ENCODE measurements around the gene MGAT4C.
"Not testable (repeated sequence)": the region's sequence is repeated elsewhere in the genome, so short reads cannot be mapped to it uniquely, and the experiment has no call there.

Gene MGAT4C

DNA sequence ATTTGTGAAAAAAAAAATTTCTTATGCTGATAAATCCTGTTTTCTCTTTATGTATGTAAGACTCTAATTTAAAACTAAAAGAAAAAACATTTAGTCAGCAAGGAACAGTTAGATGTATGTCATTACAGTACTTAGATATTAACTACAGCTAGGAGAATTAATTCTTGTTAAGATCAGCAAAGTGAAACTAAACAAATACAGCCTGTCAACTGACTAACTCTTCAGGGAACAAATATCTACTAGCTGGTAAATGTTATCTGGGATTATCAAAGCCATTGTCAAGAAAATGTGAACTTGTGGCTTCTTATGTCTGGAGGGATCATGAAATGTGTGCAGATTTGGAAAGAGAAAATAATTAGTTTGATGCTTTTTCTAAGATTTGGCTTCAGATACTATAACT is 27.5 kb downstream of the MGAT4C start:
- FAIRE-seq: no peak

DNA sequence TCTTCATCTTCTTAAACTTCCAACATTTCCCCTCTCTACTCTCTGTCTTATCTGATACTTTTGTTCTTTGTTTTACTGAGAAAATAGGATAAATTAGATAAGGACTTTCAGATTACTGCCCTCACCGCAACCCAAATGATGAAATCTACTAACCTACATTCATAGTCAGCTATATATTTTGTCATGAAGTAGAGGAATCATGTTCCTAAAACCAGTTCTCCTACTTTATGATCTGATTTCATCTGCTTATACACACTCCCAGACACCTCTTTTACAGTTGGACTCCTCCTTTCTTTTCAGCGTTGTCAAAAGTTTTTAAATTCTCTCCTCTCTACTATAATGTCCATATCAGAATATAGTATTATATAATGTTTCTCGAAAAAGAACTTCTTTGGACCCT is 29.7 kb downstream of the MGAT4C start:
- no peak for FAIRE-seq

DNA sequence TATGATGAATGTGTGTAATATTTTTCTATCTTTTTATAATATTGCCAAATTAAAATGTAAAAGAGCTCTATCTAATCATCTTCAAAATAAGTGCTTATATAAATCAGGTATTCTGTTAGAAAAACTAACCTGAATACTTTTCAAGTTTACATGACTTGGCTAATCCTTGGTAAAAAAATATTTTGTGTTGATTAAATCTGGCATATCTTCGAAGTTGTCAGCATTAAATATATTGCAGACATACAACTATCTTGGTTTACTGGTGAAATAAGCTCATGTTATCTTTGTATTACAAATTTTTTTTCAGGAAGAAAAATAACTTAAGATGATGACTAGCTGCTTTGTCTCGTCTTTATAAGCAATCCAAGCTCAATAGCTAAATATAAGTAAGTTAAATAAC is 39.6 kb downstream of the MGAT4C start:
- no peak for FAIRE-seq

DNA sequence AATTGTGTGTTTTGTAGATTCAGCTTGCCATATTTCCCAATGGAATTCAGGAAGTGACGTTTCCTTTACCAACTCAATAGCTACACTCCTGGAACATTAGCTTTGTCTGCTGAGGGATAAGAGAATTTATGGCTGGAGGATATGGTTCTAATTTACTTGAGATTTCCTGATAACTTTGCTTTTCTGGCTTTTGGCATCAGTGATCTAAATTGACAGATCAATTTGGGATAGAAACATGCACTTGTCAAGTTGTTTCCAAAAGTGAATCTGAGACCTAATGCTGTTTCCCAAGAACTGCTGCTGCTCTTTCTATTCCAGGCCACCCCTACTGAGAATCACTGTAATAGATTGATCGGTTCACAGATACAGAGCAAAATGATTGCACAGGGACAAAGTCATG is 43.2 kb downstream of the MGAT4C start:
- FAIRE-seq: no peak

DNA sequence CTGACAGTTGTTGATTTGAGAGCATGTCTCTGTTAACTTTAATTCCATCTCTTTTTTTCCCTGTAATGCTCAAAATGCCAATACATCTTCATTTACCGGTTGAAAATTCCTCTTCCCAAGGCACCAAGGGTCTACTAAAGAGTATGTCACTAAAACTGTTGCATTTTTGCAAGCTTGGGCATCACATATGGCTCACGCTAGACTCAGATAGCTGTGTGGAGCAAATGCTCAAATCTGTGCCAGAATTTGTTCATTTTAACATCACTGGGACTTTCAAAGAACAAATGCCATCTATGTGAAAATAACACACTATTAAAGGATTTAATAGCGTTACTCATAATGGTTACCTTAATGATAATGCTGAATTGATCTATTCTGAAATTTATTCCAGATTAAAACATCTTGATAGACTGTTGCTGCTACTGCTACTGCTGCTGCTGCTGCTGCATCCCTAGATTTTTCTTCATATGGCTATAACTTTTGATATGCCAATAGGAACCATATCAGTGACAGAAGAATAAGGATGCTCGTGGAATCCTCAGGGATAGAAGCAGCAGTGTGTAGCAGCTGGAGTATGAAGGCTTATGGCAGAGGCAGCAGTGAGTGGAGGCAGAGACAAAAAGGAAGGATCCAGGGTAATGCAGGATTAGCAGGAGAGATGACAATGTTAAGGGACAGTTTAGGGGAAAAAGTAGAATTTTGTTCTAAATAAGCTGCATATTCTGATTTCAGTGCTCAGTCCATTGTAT is 57.3 kb downstream of the MGAT4C start:
- no peak for FAIRE-seq

DNA sequence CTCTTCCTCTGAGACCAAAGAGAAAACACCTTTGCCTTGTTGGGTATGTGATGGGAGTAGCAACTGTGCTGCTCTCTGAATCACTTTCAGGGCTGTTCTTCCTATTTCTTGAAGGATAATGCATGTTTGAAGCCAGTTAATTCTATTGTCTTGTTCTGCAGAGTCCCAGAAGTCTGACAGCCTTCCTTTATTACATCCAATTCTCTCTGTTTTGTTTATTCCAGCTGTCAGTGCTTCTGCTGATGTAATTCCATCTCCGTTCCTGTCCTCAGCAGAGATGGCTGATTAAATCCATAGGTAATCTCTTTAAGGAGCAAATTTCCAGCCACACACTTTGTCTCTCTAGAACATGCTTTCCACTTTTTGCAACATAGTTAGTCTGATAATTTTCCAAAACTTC is 59.7 kb downstream of the MGAT4C start:
- FAIRE-seq: no peak

DNA sequence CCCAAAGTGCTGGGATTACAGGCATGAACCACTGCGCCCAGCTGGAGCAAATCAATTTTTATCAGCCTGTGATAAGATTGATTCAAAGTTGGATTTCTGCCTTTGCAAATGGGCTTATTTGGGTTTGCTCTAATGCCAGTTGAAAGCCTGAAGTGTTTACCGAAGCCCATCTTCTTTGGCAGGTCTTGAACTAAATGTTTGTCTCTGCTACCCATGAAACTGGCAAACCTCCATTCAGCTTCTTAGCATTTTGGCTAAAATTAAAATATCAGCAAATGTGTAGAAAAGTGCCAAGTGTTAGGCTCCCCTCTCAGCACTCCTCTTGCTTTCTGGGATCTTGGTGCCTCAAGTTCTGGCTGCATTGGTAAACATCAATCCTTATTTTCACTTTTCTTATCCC is 61.5 kb downstream of the MGAT4C start:
- FAIRE-seq: no peak

DNA sequence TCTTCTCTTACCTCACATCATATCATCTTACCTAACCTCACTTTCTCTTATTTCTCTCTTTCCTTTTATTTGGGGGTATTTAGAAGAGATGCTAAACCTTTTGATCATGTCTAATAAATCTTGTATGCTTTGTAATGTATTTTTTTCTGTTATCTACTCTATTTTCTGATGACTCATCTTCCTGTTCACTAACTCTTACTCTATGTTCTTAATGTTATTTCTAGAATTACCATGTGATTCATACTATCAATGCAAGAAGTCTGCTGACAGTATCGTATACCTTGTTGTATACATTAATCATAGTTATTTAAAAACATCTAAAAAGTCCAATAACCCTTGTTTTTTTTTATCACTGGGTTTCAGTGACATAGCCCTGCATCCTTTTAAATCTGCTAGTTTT is 62.3 kb downstream of the MGAT4C start:
- FAIRE-seq: no peak

DNA sequence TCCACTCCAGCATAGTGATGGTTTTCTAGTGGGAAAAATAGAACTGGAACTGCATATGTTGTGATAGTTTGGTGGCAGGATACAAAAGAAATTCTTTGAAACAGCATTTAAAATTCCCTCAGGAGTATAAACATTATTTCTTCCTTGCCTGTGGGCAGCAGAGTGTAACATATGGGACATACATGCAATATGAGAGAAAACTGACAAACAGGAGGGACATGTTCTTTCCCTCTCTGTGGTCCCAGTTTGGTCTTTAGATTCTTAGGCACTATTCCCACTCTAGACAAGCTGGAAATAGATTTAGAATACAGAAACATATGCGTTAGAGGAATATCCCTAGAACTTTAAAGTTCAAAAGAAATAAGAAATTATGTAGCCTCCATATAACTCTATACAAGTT is 68.0 kb downstream of the MGAT4C start:
- no peak for FAIRE-seq

DNA sequence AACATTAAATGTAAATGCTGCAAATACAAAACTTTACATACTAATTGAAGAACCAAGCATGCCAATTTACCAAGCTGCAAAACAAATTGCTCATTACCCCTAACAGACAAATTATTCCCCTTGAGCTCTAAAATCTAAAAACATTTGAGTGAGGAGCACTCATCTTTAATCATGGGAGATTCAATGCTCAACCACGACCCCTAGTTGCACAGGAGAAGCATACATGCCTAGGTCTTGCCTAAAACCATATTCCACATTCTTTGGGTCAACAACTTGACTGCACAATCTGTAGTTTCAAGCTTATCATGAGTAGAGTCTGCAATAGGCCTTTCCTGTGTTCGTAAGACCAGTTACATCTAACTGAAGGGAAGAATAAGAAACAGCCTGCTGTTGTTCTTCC is 69.7 kb downstream of the MGAT4C start:
- no peak for FAIRE-seq

DNA sequence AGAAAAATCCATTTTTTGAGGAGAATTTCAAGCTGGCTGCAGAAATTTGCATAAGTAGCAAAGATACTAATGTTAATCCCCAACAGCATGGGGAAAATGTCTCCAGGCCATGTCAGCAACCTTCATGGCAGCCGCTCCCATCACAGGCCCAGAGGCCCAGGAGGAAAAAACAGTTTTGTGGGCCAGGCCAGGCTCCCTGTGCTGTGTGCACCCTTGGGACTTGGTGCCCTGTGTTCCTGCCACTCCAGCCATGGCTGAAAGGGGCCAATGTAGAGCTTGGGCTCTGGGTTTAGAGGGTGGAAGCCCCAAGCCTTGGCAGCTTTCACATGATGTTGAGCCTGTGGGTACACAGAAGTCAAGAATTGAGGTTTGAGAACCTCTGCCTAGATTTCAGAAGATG is 76.3 kb downstream of the MGAT4C start:
- FAIRE-seq: no peak

DNA sequence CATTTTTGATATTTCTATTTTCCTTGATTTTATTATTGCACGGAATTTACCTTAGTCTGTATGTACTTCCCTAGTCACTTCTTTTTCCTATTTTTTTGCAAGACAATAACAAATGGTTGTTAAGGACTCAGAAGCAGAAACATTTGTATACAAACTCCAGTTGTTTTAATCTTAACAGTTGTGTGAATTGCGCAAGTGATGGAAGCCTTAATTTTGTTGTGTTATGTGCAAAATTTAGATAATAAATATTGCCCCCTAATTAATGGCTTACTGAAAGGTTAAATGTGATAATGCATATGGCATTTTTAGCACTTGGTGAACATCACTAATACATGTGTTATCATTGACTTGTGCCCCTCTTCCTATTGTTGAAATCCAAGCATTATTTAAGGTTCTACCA is 82.0 kb downstream of the MGAT4C start:
- no peak for FAIRE-seq

DNA sequence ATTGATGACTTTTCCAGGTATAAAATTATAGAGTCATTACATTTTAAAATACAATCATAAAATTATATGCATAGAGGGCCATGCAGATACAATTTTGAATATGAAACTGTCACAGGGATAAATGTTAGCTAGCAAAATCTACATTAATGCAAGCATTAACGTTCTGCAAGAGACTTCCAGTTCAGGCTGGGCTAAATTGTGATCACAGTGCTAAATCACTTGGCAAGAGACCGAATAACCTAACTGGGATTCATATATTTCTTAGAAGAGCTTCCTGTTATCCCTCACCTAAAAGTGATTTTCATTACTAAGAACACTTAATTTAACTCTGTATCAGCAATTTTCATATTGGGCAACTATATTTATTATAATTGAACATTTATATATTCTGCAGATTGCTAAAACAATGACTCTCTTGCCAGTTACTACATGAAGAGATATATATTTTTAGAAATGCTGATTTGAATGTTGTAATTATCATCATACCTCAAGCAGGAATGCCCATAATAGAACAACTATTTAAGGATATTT is 83.2 kb downstream of the MGAT4C start:
- no peak for FAIRE-seq

DNA sequence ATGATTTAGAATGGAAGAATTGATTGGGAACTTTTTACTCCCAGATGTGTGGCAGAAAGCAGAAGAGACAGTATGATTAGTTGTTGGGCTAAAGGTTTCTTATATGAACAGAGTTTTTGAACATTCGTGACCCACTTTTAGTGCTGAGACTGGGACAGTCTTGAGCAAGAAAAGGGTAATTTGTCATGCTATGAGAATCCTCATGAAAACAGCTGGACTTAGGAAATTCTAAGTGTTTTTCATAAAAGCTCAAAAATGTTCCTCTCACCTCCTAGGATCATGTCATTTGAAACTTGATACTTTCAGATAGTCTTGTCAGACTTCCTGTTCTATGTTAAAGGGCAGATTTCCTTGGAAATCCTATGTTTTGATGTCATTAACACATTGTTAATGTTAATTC is 86.1 kb downstream of the MGAT4C start:
- FAIRE-seq: no peak

DNA sequence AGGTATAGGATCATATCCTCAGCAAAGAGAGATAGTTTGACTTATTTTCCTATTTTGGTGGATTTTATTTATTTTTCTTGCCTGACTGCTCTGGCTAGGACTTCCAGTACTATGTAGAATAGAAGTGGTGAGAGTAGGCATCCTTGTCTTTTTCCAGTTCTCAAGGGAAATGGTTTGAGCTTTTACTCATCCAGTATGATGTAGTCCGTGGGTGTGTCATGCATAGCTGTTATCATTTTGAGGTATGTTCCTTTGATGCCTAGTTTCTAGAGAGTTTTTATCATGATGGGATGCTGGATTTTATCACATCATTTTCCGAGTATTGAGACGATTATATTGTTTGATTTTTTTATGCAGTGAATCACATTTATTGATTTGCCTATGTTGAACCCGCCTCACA is 97.2 kb downstream of the MGAT4C start:
- no peak for FAIRE-seq

DNA sequence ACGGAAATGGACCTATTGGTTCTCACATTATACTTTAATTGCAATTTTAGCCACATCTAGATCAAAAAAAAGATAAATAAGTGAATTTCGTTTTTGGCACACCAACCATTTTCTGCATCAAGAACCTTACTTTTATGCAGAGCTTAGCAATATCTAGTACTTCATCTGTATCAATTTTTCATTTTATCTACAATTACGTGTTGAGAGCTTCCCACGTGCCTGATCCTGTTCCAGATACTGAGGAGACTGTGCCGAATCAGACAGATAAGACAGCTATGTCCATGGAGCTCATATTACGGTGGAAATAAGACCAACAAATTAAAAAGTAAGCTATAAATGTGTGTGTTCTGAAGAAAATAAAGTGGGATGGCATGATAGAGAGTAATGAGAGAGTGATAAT is 101.6 kb downstream of the MGAT4C start:
- FAIRE-seq: no peak

DNA sequence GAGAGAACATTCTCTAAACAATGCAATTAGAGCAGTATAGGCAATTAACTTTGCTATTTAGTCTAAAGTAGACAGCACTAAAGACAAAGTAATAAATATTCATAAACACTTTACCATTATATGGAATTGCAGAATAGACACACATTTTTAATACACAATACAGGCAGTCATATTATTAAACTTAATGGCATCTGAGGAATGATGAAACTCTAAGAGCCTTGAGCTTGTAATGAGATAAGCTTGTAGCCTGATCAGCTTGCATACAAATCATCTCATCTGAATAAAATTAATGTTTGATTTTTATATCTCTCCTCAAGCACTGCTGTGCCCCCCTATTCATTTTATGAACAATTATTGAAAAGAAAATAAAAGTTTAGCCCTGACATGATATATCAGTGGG is 107.6 kb downstream of the MGAT4C start:
- no peak for FAIRE-seq

DNA sequence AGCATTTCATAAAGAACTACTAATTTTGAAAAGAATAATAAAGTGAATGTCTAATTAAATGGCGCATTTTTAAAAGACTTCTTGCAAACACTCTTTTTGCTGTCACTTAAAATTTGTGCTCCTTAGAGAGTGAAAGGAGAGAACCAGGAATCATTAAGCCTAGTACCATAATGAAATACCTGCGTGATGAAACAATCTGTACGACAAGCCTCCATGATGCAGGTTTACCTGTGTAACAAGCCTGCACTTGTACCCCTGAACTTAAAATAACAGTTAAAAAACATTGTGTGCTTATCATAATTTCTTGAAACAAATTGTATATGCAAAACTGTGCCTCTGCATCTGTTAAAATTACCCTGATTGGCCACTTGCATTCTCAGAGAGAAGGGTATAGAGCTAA is 108.1 kb downstream of the MGAT4C start:
- FAIRE-seq: no peak

DNA sequence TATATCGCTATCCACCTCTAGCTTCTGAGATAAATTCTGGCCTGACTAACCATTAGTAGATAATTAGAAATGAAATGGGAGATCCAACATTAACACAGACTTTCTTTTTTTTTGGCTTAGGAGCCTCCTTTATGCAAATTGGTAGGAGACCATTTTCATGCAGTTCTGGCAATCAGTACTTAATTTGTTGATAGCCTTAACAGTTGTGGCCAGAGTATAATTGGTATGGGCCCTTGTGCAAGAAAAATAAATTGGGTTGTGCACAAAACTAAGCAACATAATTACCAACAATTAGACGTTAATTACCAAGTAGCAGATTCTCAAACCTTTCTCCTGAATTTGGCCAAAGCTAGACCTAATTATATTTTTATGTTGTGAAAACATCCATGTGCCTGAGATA is 111.0 kb downstream of the MGAT4C start:
- FAIRE-seq: no peak

DNA sequence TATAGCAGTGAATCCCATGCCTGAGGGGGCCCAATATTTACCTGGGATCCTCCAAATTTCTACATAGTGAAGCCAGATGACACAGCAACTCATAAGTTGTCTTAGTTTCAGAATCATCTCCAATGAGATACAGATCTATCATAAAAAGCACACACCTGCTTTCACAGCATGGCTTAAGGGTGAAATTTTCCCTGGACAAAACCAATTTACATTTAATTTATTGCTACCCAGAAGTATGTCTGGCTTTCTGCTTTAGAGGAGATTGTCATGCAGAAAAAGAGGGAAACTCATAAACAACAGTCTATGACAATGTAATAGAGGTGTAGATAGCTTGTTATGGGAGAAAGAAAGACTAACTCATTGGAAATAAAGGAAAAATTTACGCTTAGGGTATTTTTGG is 113.0 kb downstream of the MGAT4C start:
- FAIRE-seq: no peak

DNA sequence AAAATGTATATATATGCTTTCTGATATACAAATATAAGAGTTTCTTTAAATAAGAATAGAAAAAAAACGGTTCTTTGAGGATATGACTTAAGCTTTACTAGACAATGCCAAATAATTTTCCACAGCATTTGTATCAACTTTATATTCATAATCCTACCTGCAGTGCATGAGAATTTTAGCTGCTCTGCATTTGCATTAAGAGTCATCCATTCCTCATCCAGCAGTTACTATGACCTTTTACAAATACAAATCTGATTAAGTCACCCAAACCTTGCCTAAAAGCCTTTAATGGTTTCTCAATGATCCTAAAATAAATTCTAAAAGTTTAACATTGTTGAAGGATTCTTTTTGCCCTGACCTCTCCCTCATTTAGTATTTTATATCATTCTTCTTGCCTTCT is 116.5 kb downstream of the MGAT4C start:
- FAIRE-seq: no peak

DNA sequence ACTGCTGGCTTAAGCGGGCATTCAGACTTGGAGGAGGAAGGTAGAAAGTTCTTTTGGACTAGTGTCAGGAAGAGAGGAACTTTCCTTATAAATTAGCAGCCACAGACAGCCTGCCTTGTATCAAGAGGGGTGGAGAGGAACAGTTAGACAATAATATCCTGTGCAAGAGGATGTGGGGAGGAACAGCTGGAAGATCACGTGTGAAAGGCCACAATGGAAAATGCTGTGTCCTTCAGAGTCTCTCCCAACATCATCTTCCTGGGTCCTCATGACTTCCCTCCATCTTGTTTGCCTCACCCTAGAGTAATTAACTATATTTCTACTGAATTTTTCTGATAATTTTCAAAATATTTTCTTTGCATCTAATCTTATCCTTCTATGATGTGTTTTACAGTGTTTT is 117.4 kb downstream of the MGAT4C start:
- no peak for FAIRE-seq

DNA sequence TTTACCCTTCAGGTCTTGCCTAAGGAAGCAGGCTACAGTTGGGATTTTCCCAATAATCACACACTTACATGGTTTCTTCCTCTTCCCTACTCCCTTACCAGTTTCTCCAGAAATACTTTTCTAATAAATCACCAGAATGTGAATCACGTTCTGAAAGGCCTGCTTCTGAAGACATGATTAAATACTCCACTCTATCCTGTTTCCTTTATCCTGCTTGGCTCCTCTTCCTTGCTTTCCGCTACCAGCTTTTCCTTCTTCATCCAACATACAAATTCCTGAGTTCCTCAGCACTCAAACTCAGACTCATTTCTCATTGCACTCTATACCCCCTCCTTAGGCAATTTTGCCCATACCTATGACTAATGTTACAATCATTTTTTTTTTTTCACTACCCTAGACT is 118.3 kb downstream of the MGAT4C start:
- FAIRE-seq: no peak

DNA sequence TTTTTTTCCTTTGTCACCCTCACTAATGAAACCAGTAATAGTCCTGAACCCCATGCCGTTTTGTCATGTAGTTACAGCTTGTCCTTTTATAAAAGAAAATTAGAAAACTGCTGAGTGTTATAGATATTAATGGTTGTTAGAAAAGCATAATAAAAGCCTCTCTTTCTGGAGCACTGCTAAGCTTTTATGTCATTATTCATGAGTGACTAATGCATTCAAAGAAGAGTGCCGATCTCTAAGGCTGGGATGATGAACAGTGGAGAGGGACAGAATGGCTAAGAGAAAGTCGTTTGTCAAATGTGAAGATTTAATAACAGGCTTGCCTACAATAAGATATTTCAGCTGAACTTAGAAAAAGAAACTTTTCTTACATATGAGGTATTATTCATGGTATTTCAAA is 121.6 kb downstream of the MGAT4C start:
- no peak for FAIRE-seq

DNA sequence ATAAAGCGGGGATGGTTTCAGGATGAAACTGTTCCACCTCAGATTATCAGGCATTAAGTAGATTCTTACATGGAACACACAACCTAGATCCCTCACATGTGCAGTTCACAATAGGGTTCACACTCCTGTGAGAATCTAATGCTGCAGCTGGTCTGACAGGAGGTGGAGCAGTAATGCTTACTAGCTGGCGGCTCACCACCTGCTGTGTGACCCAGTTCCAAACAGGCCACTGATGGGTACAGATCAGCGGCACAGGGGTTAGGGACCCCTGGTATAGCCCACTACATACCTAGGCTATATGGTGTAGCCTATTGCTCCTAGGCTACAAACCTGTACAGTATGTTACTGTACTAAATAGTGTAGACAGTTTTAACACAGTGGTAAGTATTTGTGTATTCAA is 129.3 kb downstream of the MGAT4C start:
- FAIRE-seq: not testable (repeated sequence)

Measured in A204.1 (cell line).